Eye (tissue), 1 donor: ENCODE data around the gene DDOST.

Source experiments
- DNase-seq: peaks from one replicate; pipeline ENCODE4 v3.0.0-alpha.2; 2015

The DDOST gene

GRCh38 chr1:20661207-20662109, at the start of gene DDOST:
DDOST (minus strand) TSS chr1:20661369; CDS start chr1:20661350, 19 bp downstream.
- peak; percentile 98 for DNase-seq

- DNase-seq: peak; percentile 67
These were observed 49.5 kb upstream of the DDOST start for GRCh38 chr1:20710469-20711284.

DNA sequence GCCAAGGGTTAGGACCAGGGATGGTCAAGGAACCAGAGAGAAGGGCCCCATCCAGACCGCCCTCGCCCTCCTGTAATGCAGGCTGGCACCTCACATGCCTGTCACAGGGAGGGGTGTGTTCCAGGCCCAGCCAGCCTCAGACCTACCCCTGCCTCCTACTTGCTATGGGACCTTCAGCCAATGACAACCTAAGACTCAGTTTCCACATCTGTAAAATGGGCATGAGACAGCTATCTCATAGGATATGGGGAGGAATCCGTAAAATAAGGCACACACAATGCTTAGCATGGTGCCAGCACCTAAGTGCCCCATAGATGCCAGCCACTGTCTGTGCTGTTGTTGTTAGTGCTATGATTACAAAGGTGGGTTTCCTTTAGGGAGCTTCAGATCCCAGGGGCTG, 48.7 kb upstream of the DDOST start:
- DNase-seq: no peak

- no peak for DNase-seq
These were observed 47.7 kb upstream of the DDOST start for GRCh38 chr1:20708891-20709290.

DNA sequence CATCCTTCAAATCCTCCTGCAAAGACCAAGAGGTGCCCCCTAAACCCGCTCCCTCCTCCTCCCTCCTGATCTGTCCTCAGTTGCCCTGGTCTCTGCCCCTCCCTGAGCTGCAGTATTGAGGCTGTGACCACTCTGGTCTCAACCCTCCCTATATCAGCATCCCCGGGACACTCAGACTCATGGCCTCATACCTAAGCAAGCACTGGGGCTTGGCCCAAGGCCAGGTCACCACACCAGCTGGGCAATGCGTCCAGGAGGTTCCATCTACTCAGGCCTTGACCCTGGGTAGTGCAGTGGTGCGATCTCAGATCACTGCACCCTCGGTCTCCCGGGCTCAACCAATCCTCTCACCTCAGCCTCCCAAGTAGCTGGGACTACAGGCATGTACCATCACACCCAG, 46.9 kb upstream of the DDOST start:
- no peak for DNase-seq

GRCh38 chr1:20706841-20707240, 45.7 kb upstream of the DDOST start:
- DNase-seq: no peak

- DNase-seq: peak; percentile 76
These were observed 44.1 kb upstream of the DDOST start for GRCh38 chr1:20705203-20705755.

DNA sequence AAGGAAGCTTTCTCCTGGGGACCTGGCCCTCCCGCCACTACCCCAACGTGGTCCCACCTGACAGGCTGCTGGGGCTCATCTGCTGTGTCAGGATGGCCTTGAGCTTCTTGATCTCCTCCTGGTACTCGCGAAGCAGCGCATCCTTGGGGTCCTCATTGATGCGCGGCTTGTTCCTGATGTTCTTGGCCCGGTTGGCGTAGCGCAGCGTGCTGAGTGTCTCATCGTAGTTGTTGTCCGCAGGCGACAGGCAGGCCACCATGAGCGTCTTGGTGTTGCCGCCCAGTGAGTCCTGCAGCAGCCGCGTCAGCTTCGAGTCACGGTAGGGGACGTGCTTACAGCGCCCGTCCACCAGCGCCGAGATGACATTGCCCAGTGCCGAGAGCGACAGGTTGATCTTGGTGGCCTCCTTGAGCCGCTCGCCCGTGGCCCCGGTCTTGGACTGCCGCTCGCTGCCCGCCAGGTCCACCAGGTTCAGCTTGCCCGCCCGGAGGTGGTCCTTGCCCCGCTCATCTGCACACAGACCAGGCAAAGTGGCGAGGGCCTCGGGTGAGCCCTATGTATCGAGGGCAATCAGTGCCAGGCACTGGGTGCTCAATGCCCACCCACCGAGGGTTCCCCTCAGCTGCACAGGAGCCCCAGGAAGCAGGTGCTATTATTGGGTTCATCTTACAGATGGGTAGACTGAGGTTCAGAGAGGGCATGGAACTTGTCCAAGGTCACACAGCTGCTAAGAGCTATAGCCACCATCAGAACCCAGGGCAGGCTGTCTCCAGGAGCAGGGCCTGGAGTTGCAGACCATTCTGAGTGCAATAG, 43.4 kb upstream of the DDOST start:
- DNase-seq: no peak

GRCh38 chr1:20703124-20703756, 42.1 kb upstream of the DDOST start:
- no peak for DNase-seq

DNA sequence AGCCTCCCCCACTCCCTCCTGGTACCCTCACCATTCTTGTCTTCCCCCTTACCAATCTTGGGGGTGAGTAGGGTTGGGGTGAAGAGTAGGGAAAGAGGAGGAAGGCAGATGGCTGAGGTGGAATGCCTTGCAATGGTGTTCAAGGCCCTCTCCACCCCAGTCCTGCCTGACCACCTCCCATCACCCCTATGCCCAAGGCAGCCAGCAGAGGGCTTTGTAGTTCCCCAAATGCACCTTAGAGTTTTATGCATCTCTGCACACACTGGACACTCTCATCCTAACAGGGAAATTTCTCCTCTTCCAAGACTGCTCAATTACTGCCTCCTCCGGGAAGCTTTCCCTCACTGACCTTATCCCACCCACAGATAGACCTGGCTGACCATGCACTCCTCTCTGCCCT, 41.2 kb upstream of the DDOST start:
- DNase-seq: no peak

DNA sequence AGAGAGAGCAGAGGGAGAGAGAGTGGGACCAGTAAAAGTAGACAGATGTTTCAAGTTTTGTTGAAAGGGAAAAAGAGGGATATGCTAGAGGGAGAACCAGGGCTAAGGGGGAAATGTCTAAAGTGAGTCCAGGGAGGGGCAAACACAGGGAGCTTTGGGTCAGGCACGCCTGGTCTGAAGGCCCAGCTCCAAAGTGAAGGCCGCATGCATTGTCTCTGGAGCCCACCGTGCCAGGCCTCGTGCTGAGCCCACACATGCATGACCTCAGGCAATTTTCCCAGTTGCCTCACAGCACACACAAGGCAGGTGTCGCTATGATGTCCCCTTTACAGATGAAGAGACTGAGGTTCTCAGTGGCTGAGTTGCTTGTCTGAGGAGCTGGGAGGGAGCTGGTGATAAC, 40.7 kb upstream of the DDOST start:
- DNase-seq: no peak

- no peak for DNase-seq
These were observed 40.3 kb upstream of the DDOST start for GRCh38 chr1:20701446-20701845.

GRCh38 chr1:20700636-20701215, 39.6 kb upstream of the DDOST start:
- no peak for DNase-seq

GRCh38 chr1:20699558-20699957, 38.4 kb upstream of the DDOST start:
- no peak for DNase-seq

- no peak for DNase-seq
These were observed 37.2 kb upstream of the DDOST start for GRCh38 chr1:20698195-20698910.

GRCh38 chr1:20697563-20697962, 36.4 kb upstream of the DDOST start:
- no peak for DNase-seq

- DNase-seq: peak; percentile 95
These were observed 35.5 kb upstream of the DDOST start for GRCh38 chr1:20696397-20697333.

- no peak for DNase-seq
These were observed 34.3 kb upstream of the DDOST start for GRCh38 chr1:20695515-20695914.

- no peak for DNase-seq
These were observed 32.5 kb upstream of the DDOST start for GRCh38 chr1:20693623-20694022.

- no peak for DNase-seq
These were observed 30.7 kb upstream of the DDOST start for GRCh38 chr1:20691872-20692271.
